ENCODE results near the gene IKZF1. TPM values are rescaled to one million over a fixed set of nuclear protein-coding genes. Genes with fewer than 3 reads are reported as not detected.

The IKZF1 gene
- total RNA-seq, 1 experiment from 2014 or later, result 0.57 TPM

- TF ChIP-seq REST (IDR thresholded peaks at IDR 0.05; ENCODE audit: low read depth) (no peak), POLR2AphosphoS5 (IDR thresholded peaks at IDR 0.05; ENCODE audit: low read depth, low read length) (no peak), ZFX (IDR thresholded peaks at IDR 0.05) (no peak), CEBPB (IDR thresholded peaks at IDR 0.05; ENCODE audit: low read depth) (no peak), SP1 (IDR thresholded peaks at IDR 0.05; ENCODE audit: low read depth) (no peak), CTCF (IDR thresholded peaks at IDR 0.05 in 2 of 3, conservative IDR thresholded peaks at IDR 0.05 in 1 of 3; ENCODE audit: borderline replicate concordance in 1 of 3, insufficient read depth in 1 of 3, low read depth in 2 of 3, low read length in 2 of 3) (no peak), ZNF274 (IDR thresholded peaks at IDR 0.05; ENCODE audit: low read depth, low read length) (no peak), TCF7L2 (IDR thresholded peaks at IDR 0.05; ENCODE audit: borderline replicate concordance, extremely low read depth, insufficient read depth, insufficient read length) (no peak), EGR1 (IDR thresholded peaks at IDR 0.05; ENCODE audit: low read depth) (no peak), YY1 (IDR thresholded peaks at IDR 0.05; ENCODE audit: extremely low read depth, insufficient replicate concordance, low read depth, low read length) (no peak), ATF3 (IDR thresholded peaks at IDR 0.05) (no peak)
Observed at GRCh38 chr7:50266635-50267386, 37.7 kb upstream of the IKZF1 start (continued).
